Testis (tissue), 3 donors: ENCODE measurements around the gene UGT1A1. TPM values are rescaled to one million over a fixed set of nuclear protein-coding genes. Genes with fewer than 3 reads are reported as not detected.
"Not testable (repeated sequence)": the region's sequence is repeated elsewhere in the genome, so short reads cannot be mapped to it uniquely, and the experiment has no call there.

Source experiments
- DNase-seq: peaks from one replicate; pipeline ENCODE4 v3.0.0-alpha.2; 2019
- H3K27ac ChIP-seq, 2 donors: fragments of 200-600 bp; sonication (generic); one replicate each; pipeline ENCODE4 v1.5.1; 2019
- H3K27me3 ChIP-seq: fragments of 200-600 bp; sonication (generic); one replicate; pipeline ENCODE4 v1.5.1; 2019
- H3K36me3 ChIP-seq: fragments of 200-600 bp; sonication (generic); one replicate; pipeline ENCODE4 v1.5.1; 2017; ENCODE audit warnings: low read depth; ENCODE audit errors: missing control alignments
- H3K4me1 ChIP-seq: fragments of 200-600 bp; sonication (generic); one replicate; pipeline ENCODE4 v1.5.1; 2019
- H3K4me3 ChIP-seq, 2 donors: fragments of 200-600 bp; sonication (generic); one replicate each; pipeline ENCODE4 v1.5.1; 2017 to 2019
- H3K9me3 ChIP-seq: fragments of 200-600 bp; sonication (generic); one replicate; pipeline ENCODE4 v1.5.1; 2017
- POLR2A ChIP-seq: fragments of 450-650 bp; IDR thresholded peaks from one replicate; pipeline ENCODE4 v1.6.1; 2017; ENCODE audit warnings: antibody characterized with exemption, mild to moderate bottlenecking, moderate library complexity
- WGBS, 2 donors: methylation state at CpG; one replicate each; pipeline ENCODE4 v1.1.5; 2018; 5-methylcytosine and 5-hydroxymethylcytosine counted together
- intact Hi-C: fragments of 100-400 bp; cut with DNase I; formaldehyde crosslinking; loops from one replicate; pipeline ENCODE4 v1.15.1; 2023; ENCODE audit warnings: low total_unique reads
- polyA plus RNA-seq: library from polyadenylated mRNA; stranded (reverse); fragments of 350-450 nt; fragmentation: Illumina TruSeq; extraction: RNeasy Lipid Tissue Mini Kit (QIAGEN cat#74804); gene quantifications from one replicate; pipeline ENCODE4 v1.2.3, GENCODE V29; 2014; ENCODE audit warnings: low read depth, low replicate concordance; ENCODE audit not compliant: insufficient read depth
- total RNA-seq, 2 donors: library from RNA; depleted of rRNA; stranded (reverse); fragments of >200 nt; gene quantifications; one replicate each; pipeline ENCODE4 v1.2.3, GENCODE V29; 2016
- TF ChIP-seq, protein P1 (sequence below), 3 experiments: fragments of 450-650 bp in 2 of 3; fragments of 200-600 bp in 1 of 3; sonication (generic) in 1 of 3; IDR thresholded peaks; one replicate each; pipeline ENCODE4 v1.5.1; 2016 to 2019; ENCODE audit warnings: antibody characterized with exemption in 3 of 3, mild to moderate bottlenecking in 2 of 3, moderate library complexity in 1 of 3

Gene UGT1A1
- total and polyA plus RNA-seq, 3 donors from 2014 or later, result 0.24 to 0.34 (median 0.31) TPM

DNA sequence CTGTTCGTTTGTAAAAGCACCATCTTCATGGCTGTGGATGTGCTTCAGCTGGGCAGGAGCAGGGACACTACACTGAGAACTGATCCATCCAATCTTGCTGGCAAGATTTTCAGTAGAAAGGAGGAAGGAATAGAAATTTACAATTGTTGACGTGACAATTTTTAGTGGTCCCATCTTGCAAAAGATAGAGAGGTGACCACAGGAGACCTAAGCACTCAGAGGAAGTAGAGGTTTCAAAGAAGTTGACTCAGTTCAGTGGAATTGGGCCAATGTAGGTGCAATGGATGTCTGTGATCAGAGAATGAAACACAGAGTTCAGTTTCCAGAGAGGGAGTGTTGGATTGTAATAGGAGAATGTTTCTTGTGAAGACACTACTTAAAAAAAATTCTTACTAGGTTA, 45.9 kb upstream of the UGT1A1 start:
- 89% methylated on average over 2 of the region's 2 CpGs for WGBS, 2 donors
- Histone ChIP-seq H3K4me3 (no peak overlapping the region), H3K4me1 (no peaks in the 10 kb centered on the region), H3K27me3 (no peaks in the 10 kb centered on the region), H3K27ac (no peak overlapping the region), H3K36me3 (no peaks in the 10 kb centered on the region), H3K9me3 (no peaks in the 10 kb centered on the region)
- no peak for DNase-seq
- no peak for TF ChIP-seq POLR2A
- intact Hi-C loops, result no loop called here

DNA sequence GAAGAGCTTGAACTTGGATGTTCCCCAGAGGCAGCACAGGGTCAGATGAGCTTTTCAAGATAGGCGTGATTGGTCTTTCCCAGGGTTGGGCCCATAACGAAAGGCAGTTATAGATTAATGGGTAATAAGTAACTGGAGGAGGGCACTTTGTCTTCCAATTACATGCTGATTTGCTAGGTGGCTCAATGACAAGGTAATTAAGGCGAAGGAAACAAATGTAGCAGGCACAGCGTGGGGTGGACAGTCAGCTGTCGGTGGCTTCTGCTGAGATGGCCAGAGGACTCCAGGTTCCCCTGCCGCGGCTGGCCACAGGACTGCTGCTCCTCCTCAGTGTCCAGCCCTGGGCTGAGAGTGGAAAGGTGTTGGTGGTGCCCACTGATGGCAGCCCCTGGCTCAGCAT, 41.5 kb upstream of the UGT1A1 start, which contains the start of gene UGT1A4:
UGT1A4 (plus strand) TSS at position 185 of the 400 bp plus-strand sequence; CDS start at position 270, 85 bp downstream.
- 83 to 86% methylated on average over 5 to 7 of the region's 7 CpGs for WGBS, 2 donors
- intact Hi-C loops, result no loop called here
- Histone ChIP-seq H3K27me3 (no peaks in the 10 kb centered on the region), H3K27ac (no peak within 1 kb of the TSS), H3K4me1 (no peaks in the 10 kb centered on the region), H3K4me3 (no peak within 1 kb of the TSS), H3K36me3 (no peaks in the 10 kb centered on the region), H3K9me3 (no peaks in the 10 kb centered on the region)
- DNase-seq, result no peak
- TF ChIP-seq, protein P1, sequence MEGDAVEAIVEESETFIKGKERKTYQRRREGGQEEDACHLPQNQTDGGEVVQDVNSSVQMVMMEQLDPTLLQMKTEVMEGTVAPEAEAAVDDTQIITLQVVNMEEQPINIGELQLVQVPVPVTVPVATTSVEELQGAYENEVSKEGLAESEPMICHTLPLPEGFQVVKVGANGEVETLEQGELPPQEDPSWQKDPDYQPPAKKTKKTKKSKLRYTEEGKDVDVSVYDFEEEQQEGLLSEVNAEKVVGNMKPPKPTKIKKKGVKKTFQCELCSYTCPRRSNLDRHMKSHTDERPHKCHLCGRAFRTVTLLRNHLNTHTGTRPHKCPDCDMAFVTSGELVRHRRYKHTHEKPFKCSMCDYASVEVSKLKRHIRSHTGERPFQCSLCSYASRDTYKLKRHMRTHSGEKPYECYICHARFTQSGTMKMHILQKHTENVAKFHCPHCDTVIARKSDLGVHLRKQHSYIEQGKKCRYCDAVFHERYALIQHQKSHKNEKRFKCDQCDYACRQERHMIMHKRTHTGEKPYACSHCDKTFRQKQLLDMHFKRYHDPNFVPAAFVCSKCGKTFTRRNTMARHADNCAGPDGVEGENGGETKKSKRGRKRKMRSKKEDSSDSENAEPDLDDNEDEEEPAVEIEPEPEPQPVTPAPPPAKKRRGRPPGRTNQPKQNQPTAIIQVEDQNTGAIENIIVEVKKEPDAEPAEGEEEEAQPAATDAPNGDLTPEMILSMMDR (IDR thresholded peaks at IDR 0.05), result no peak
- TF ChIP-seq POLR2A, result no peak

DNA sequence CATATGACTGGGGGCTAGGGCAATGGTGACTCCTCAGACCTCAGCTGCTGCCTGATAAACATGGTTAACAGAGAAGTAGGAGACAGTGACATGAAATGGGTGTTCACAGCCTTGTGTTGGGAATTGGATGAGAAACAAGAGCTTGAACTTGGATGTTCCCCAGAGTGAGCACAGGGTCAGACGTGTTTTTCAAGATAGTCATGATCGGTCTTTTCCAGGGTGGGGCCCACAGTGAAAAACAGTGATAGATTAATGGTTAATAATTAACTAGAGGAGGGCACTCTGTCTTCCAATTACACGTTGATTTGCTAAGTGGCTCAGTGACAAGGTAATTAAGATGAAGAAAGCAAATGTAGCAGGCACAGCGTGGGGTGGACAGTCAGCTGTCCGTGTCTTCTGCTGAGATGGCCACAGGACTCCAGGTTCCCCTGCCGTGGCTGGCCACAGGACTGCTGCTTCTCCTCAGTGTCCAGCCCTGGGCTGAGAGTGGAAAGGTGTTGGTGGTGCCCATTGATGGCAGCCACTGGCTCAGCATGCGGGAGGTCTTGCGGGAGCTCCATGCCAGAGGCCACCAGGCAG, 31.3 kb upstream of the UGT1A1 start, which contains the start of gene UGT1A3:
UGT1A3 (plus strand) TSS at position 320 of the 579 bp plus-strand sequence; CDS start at position 405, 85 bp downstream.
- H3K27ac ChIP-seq, result no peak within 1 kb of the TSS
- H3K36me3 ChIP-seq, result no peaks in the 10 kb centered on the region
- 81 to 85% methylated on average over 8 of the region's 8 CpGs for WGBS, 2 donors
- no peak for TF ChIP-seq POLR2A
- TF ChIP-seq, protein P1 (IDR thresholded peaks at IDR 0.05), result no peak
- DNase-seq, result no peak
- no peaks in the 10 kb centered on the region for H3K9me3 ChIP-seq
- no peaks in the 10 kb centered on the region for H3K4me1 ChIP-seq
- no peaks in the 10 kb centered on the region for H3K27me3 ChIP-seq
- no peak within 1 kb of the TSS for H3K4me3 ChIP-seq
- intact Hi-C loops, result no loop called here

DNA sequence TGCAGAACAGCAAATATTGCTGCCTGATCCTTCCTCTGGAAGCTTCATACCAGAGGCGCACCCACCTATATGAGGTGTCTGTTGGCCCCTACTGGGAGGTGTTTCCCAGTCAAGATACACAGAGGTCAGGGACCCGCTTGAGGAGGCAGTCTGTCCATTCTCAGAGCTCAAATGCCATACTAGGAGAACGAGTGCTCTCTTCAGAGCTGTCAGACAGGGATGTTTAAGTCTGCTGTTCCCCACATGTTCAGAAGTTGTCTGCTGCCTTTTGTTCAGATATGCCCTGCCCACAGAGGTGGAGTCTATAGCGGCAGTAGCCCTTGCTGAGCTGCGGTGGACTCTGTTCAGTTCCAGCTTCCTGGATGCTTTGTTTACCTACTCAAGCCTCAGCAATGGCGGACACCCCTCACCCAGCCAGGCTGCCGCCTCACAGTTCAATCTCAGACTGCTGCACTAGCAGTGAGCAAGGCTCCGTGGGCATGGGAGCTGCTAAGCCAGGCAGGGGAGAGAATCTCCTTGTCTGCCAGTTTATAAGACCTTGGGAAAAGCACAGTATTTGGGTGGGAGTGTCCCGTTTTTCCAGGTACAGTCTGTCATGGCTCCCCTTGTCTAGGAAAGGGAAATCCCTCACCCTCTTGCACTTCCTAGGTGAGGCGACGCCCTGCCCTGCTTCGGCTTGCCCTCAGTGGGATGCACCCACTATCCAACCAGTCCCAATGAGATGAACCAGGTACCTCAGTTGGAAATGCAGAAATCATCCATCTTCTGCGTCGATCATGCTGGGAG, 23.0 kb upstream of the UGT1A1 start:
- intact Hi-C loops, H3K36me3 ChIP-seq, H3K4me1 ChIP-seq, H3K4me3 ChIP-seq, H3K27me3 ChIP-seq, H3K9me3 ChIP-seq, H3K27ac ChIP-seq, DNase-seq: not testable (repeated sequence)
- WGBS, 2 donors, result 86 to 90% methylated on average over 11 to 14 of the region's 14 CpGs

DNA sequence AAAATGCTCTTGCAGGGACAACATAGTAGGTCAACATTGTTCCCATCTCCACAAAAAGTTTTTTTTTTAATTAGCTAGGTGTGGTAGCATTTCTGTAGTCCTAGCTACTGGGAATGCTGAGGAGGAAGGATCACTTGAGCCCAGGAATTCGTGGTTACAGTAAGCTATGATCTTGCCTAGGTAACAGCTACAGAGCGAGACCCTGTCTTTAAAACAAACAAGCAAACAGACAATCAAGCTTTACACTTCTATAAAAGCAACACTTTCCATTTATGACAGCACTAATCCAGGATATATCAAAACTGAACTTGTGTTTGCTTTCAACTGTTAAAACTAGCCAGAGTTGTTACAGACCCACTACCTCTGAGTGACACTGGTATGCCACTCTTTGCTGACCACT, 19.2 kb upstream of the UGT1A1 start:
- DNase-seq, result no peak
- Histone ChIP-seq H3K27ac (no peak overlapping the region), H3K4me1 (no peaks in the 10 kb centered on the region), H3K27me3 (no peaks in the 10 kb centered on the region), H3K4me3 (no peak overlapping the region), H3K9me3 (no peaks in the 10 kb centered on the region), H3K36me3 (no peaks in the 10 kb centered on the region)
- WGBS, 2 donors, result 68 to 90% methylated on average over 2 of the region's 2 CpGs
- intact Hi-C loops, result no loop called here
- TF ChIP-seq POLR2A, result no peak
- TF ChIP-seq, protein P1 (IDR thresholded peaks at IDR 0.05), result no peak
